GM19452 (cell line): ENCODE data around the gene GSTM3.
"Not testable (repeated sequence)": the region's sequence is repeated elsewhere in the genome, so short reads cannot be mapped to it uniquely, and the experiment has no call there.

Source experiments
- ATAC-seq: cut with Tn5 transposase; IDR thresholded peaks from one replicate; pipeline ENCODE4 v1.9.1; 2021; ENCODE audit not compliant: unreplicated experiment

GSTM3 gene

DNA sequence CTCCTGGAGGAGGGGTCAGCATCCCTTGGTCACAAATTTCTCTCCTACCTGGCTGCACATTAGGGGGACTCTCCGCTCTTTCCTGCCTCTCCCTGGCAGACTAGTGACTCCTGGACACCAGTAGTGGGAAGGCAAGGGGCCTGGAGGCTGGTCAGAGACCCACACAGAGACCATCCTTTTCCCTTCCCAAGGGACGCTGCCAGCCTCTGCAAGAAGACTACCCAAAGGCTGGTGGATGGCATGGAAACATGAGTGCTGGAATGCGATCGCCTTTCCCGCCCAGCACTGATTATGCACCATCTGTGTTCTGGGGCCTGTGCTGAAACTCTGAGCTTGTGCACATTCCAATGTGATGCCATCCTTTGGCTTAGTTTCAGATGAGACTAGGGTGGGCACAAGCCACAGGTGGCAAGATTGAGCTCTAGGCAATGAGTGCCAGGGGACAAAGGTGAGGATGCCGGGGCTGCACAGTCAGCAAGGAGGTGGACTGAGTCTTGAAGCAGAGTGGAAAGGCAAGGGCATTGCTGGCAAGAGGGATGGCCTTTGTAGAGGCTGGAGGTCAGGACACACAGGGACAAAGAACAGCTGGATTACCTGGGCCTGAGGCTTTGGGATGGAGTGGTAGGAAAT is 35.5 kb upstream of the GSTM3 start:
- ATAC-seq, result no peak

DNA sequence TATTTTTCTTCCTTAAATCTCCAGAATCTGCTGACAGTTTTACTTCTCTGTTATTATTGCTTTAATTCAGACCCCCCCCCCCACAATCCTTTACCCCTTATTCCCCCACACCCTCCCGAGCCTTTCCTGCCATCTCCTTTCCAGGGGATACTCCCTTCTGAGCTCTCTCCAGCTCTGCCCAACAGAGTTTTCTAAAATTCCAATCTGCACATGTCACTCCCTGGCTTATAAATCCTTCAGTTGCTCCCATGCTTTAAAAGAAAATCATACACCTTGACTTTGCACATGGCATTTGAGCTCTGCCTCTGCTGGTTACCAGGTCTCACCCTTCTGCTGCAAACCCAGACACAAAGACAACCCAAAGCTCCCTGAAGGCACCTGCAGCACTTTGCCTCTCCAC is 34.6 kb upstream of the GSTM3 start:
- ATAC-seq, result no peak

DNA sequence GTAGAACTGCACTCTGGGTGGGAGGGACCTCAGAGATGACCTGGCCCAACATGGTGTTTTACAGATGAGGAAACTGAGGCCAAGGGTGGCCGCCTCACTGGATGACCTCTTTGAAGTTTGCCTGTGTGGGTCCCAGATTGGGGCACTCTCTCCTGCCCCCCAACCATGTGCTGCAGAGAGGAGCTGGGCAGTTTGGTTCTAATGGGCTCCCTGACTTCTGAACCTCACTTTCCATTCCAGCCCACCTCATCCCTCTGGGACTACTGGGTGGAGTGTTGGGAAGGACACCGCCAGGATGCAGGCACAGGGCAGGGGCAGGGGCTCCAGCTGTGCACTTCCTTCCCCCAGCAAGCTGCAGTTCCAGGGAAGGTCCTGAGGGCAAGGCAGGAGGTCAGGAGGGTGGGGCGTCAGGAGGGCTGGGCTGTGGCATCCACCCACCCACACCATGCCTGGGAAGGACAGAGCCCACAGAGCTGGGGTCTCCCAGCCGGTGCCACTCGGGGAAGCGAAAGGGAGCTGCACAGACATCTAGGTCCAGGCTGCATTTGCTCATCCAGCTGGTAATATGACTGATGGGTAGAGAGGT is 33.2 kb upstream of the GSTM3 start:
- no peak for ATAC-seq

DNA sequence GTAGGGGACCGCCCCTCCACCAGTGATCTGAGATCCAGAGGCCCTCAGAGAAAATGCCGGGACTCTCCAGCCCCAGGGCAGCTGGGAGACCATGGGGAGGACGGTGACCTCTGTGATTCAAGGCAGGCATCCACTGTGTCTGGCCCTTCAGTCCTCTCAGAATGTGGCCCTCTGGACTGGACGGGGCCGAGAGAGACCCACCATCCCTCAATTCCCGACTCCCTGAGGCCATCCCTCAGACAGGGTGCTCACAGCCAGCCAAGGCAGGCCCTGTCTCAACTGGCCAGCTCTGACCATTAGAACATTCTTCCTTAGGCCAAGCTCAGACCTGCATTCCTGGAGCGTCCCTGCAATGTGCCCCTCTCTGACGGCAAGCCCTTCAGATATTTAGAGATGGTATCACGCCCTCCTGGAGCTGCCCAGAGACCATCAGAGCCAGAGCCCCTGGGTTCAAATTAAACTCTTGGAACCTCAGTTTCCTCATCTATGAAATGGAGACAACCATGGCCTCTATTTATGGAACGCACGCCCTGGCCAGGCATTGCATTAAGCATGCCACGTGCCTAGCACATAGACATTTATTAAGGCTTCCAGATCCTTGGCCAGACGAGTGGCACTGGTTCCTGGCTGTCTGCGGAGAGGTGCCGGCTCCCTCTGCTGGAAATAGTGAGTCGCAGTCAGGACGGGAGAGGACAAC is 32.5 kb upstream of the GSTM3 start:
- no peak for ATAC-seq

GRCh38 chr1:109772658-109773202 is 31.9 kb upstream of the GSTM3 start:
- ATAC-seq, result no peak

- ATAC-seq, result no peak
Measured at GRCh38 chr1:109771712-109772657, 31.1 kb upstream of the GSTM3 start.

DNA sequence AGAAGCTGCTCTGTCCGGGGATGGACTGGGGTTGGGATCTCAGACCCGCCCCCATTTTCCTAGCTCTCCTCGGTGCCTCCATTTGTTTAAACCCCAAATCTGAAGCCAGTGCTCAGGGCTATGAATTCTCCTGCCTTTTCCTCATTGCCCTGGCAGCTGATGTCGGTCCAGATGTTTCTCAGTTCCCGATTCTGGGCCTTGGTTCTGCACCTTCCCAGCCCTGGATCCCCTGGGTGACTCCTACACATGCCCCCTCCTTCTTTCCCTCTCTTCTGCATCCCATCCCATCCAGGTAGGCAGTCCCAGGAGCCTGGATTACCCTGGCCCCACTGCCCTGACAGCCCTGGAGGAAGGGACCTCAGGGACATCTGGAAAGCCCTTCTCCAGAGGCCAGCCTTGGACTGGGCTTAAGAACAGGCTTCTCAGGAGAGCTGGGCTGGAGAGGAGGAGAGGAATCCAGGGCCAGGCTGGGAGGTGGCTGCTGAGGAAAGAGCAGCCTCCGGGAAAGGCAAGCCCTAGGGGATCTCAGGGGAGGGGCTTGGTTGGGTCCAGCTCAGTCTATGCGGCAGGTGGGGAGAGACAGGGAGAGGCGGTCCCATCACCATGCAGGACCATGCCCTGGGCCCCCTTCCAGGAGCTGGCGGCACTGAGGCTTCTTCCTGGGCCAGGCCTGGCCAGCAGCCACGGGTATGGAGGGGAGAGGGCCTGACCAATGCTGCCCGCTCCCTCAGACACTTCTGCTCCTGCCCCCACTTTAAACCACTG is 29.7 kb upstream of the GSTM3 start:
- no peak for ATAC-seq

DNA sequence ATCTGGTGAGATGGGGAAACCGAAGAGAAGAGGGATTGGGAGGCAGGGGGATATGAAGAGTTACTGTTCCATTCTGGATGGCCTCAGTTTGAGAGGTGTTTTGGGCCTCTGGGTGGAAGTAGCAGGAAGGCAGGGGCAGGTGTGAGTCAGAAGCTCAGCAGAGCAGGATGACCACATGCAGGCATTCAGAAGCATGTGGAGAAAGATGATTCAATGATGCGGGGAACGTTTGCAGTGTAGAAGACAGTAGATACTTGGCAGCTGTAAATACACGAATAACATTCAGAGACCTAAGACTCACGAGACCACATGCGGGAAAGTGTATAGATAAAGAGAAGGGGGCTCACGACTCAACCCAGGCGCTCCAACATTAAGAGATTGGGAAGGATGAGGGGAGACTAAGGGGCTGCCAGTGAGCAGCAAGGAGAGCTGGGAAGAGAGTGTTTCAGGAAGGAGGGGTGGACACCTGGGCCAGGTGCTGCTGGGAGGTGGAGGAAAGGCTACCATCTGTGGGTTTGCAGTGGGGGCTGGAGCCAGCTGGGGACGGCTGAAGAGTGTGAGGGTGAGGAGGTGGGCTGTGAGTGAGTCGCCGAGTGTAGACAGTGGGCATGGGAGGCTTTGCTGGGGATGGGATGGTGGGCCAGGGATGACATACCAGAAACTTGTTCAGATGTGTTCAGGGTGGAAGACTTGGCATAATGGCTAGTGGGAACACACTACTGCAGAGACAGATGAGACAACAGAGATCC is 28.7 kb upstream of the GSTM3 start:
- no peak for ATAC-seq

DNA sequence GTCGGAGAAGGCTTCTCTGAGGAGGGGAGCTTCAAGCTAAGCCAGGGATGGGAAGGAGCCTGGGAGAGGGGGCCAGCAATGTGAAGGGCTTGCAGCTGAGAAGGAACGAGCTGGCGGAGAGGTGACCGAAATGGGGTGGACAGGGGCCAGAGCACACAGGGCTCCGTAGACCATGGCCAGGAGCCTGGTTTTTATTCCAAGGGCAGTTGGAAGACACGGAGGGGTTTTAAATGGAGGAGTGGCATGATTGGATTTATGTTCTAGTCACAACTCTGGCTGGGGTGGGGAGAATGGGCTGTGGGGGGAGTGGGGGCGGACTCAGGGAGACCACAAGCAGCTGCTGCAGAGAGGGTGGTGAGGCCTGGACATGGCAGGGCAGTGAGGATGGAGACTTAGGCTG is 28.0 kb upstream of the GSTM3 start:
- ATAC-seq, result no peak

- no peak for ATAC-seq
Measured at GRCh38 chr1:109768335-109768650, 27.5 kb upstream of the GSTM3 start.

DNA sequence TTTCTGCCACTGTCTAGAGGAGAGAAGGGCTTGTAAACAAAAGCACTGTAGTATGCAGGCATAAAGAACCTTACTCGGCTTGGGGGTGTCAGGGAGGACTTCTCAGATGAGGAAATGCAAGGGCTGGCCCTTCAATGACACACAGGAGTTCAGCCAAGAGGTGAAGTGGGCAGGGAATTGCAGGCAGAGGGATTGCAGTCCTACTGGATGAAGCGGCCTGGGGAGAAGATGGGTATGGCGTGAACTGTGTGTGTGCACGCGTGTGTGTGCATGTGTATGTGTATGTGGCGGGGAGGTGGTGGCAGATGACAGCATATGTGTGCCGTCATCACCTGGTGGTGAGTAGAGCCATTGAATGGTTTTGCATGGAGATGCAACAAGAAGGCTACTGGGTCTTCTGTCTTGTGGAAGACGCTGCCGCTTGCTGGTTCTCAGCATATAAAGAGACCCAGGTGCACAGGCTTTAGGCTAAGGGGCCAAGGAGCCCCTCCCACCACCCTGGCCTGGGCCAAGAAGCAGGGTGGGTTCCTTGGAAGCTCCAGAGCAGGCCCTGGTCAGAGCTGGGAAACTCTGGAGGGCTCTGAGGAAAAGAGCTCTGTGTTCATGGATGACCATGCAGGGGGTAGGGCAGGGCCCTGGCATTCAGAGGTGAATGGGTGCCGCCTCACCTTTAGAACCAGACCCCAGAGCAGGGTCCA is 26.9 kb upstream of the GSTM3 start:
- no peak for ATAC-seq

- not testable (repeated sequence) for ATAC-seq
Measured at GRCh38 chr1:109766991-109767636, 26.3 kb upstream of the GSTM3 start.

DNA sequence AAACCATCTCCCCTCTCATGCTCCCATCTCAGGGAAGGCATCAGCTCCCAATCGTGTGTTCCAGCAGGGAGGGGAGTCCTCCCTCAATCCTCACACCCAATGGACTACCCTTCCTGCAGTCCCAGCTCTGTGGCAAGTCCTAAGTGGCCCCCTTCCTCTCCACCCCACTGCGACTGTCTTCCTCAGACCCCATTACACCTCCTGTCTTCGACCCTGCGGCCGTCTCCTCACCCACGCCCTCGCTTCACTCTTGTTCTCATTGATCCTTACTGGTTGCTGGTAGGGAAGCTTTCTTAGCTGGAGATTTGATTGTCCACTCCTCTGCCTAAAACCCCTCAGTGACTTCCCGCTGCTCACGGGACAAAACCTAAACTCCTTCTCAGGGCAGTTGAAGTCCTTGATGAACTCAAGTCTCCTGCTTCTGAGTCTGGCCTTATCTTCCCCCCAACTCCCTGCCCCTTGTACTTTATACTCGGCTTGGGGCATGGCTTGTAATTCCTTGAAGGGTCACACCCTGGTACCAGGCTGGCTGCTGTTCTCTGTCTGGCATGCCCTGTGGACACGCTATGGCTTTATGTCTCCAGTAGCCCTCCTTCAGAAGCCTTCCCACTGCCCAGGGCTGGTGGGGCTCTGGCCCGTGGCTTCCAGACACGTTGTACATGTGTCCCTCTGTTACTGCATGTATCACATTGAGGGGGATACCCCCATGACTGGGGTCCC is 25.2 kb upstream of the GSTM3 start:
- ATAC-seq, result no peak

GRCh38 chr1:109765483-109765815 is 24.6 kb upstream of the GSTM3 start:
- no peak for ATAC-seq

- no peak for ATAC-seq
Measured at GRCh38 chr1:109764561-109765482, 24.0 kb upstream of the GSTM3 start.

- ATAC-seq, result no peak
Measured at GRCh38 chr1:109763646-109764415, 23.0 kb upstream of the GSTM3 start, which contains the start of gene EPS8L3. EPS8L3 (minus strand) TSS chr1:109763923; CDS start chr1:109761749, 2,174 bp downstream.
